Measurements from ENCODE around the gene TAGLN3. TPM values are rescaled to one million over a fixed set of nuclear protein-coding genes. Genes with fewer than 3 reads are reported as not detected.

TAGLN3 gene
- total and polyA plus RNA-seq, 2 experiments from 2014 or later = 0.61 TPM; not detected in 1

- H3K27ac ChIP-seq = no peak overlapping the region
- H2AFZ ChIP-seq = no peak overlapping the region
- no peak for DNase-seq
- in situ Hi-C loops (cut with MboI) = no loop called here
- H3K9ac ChIP-seq = no peak overlapping the region
- H3K36me3 ChIP-seq (ENCODE audit: low read depth) = no peaks in the 10 kb centered on the region
- H3K9me3 ChIP-seq (ENCODE audit: low read depth) = no peaks in the 10 kb centered on the region
- TF ChIP-seq EZH2phosphoT487 (IDR thresholded peaks at IDR 0.05; ENCODE audit: insufficient read depth, low read depth) (no peak), EZH2 (IDR thresholded peaks at IDR 0.05; ENCODE audit: insufficient read depth, poor library complexity, severe bottlenecking) (no peak)
- H3K27me3 ChIP-seq (replicated peaks; ENCODE audit: insufficient read depth) = no peaks in the 10 kb centered on the region; the same call in 1 of the 2 replicates
- H3K4me1 ChIP-seq (ENCODE audit: insufficient read depth) = peaks cover 10% of the 10 kb centered on the region
- H3K4me3 ChIP-seq = no peak overlapping the region
- WGBS, 2 experiments (ENCODE audit: low coverage in 1 of 2, low lambda C conversion rate in 2 of 2, missing lambda C conversion rate in 2 of 2) = 9 to 13% methylated on average over 1 of the region's 1 CpG
- no peaks in the 10 kb centered on the region for H3F3A ChIP-seq (ENCODE audit: insufficient read depth)
- H3K4me2 ChIP-seq (ENCODE audit: unreplicated experiment) = no peak overlapping the region
- no peaks in the 10 kb centered on the region for H4K20me1 ChIP-seq (ENCODE audit: insufficient read depth)
- H3K9me2 ChIP-seq (ENCODE audit: insufficient read depth) = no peaks in the 10 kb centered on the region
- H3K79me2 ChIP-seq (ENCODE audit: insufficient read depth) = no peaks in the 10 kb centered on the region
Measured at GRCh38 chr3:112053229-112053628, 54.5 kb downstream of the TAGLN3 start.

- Histone ChIP-seq H3K9me2 (ENCODE audit: insufficient read depth) (no peaks in the 10 kb centered on the region), H3F3A (ENCODE audit: insufficient read depth) (no peaks in the 10 kb centered on the region), H3K27ac (no peak overlapping the region), H3K4me2 (ENCODE audit: unreplicated experiment) (peak overlapping the region; percentile 40), H3K36me3 (ENCODE audit: low read depth) (no peaks in the 10 kb centered on the region), H4K20me1 (ENCODE audit: insufficient read depth) (no peaks in the 10 kb centered on the region), H3K4me3 (no peak overlapping the region), H3K79me2 (ENCODE audit: insufficient read depth) (no peaks in the 10 kb centered on the region), H3K27me3 (replicated peaks; ENCODE audit: insufficient read depth) (no peaks in the 10 kb centered on the region; the same call in 1 of the 2 replicates), H2AFZ (no peak overlapping the region), H3K9me3 (ENCODE audit: low read depth) (no peaks in the 10 kb centered on the region), H3K9ac (no peak overlapping the region), H3K4me1 (ENCODE audit: insufficient read depth) (peaks cover 17% of the 10 kb centered on the region)
- in situ Hi-C loops (cut with MboI) = no loop called here
- TF ChIP-seq EZH2 (IDR thresholded peaks at IDR 0.05; ENCODE audit: insufficient read depth, poor library complexity, severe bottlenecking) = no peak
- WGBS, 2 experiments (ENCODE audit: low coverage in 1 of 2, low lambda C conversion rate in 2 of 2, missing lambda C conversion rate in 2 of 2) = 61 to 64% methylated on average over 6 of the region's 6 CpGs
- peak; percentile 87 for DNase-seq
Measured at GRCh38 chr3:112056451-112056929, 57.8 kb downstream of the TAGLN3 start.

- Histone ChIP-seq H3F3A (ENCODE audit: insufficient read depth) (no peaks in the 10 kb centered on the region), H3K4me3 (no peak overlapping the region)
- WGBS, 2 experiments (ENCODE audit: low coverage in 1 of 2, low lambda C conversion rate in 2 of 2, missing lambda C conversion rate in 2 of 2) = 17 to 41% methylated on average over 1 of the region's 1 CpG
Measured at GRCh38 chr3:112059497-112059896, 60.8 kb downstream of the TAGLN3 start.

GRCh38 chr3:112061152-112061551 is 62.4 kb downstream of the TAGLN3 start:
- H2AFZ ChIP-seq = no peak overlapping the region
- peak; percentile 39 for DNase-seq
- H3K9me3 ChIP-seq (ENCODE audit: low read depth) = no peaks in the 10 kb centered on the region
- no peak overlapping the region for H3K4me2 ChIP-seq (ENCODE audit: unreplicated experiment)
- H3K4me1 ChIP-seq (ENCODE audit: insufficient read depth) = peaks cover 17% of the 10 kb centered on the region
- 36% methylated on average over 3 of the region's 3 CpGs for WGBS, 2 experiments (ENCODE audit: low coverage in 1 of 2, low lambda C conversion rate in 2 of 2, missing lambda C conversion rate in 2 of 2)
- no peak overlapping the region for H3K27ac ChIP-seq
- no peaks in the 10 kb centered on the region for H3K79me2 ChIP-seq (ENCODE audit: insufficient read depth)
- in situ Hi-C loops (cut with MboI) = no loop called here
- TF ChIP-seq EZH2phosphoT487 (IDR thresholded peaks at IDR 0.05; ENCODE audit: insufficient read depth, low read depth) (no peak), EZH2 (IDR thresholded peaks at IDR 0.05; ENCODE audit: insufficient read depth, poor library complexity, severe bottlenecking) (no peak)
- H4K20me1 ChIP-seq (ENCODE audit: insufficient read depth) = no peaks in the 10 kb centered on the region
- no peaks in the 10 kb centered on the region; the same call in 1 of the 2 replicates for H3K27me3 ChIP-seq (replicated peaks; ENCODE audit: insufficient read depth)
- no peak overlapping the region for H3K4me3 ChIP-seq
- no peaks in the 10 kb centered on the region for H3K9me2 ChIP-seq (ENCODE audit: insufficient read depth)
- no peak overlapping the region for H3K9ac ChIP-seq
- H3F3A ChIP-seq (ENCODE audit: insufficient read depth) = no peaks in the 10 kb centered on the region
- H3K36me3 ChIP-seq (ENCODE audit: low read depth) = no peaks in the 10 kb centered on the region

More at GRCh38 chr3:112059497-112059896, 60.8 kb downstream of the TAGLN3 start:
- Histone ChIP-seq H3K4me2 (ENCODE audit: unreplicated experiment) (no peak overlapping the region), H3K9me3 (ENCODE audit: low read depth) (no peaks in the 10 kb centered on the region), H2AFZ (no peak overlapping the region), H4K20me1 (ENCODE audit: insufficient read depth) (no peaks in the 10 kb centered on the region), H3K9me2 (ENCODE audit: insufficient read depth) (no peaks in the 10 kb centered on the region), H3K27ac (no peak overlapping the region), H3K4me1 (ENCODE audit: insufficient read depth) (peaks cover 19% of the 10 kb centered on the region), H3K9ac (no peak overlapping the region), H3K79me2 (ENCODE audit: insufficient read depth) (no peaks in the 10 kb centered on the region), H3K36me3 (ENCODE audit: low read depth) (no peaks in the 10 kb centered on the region), H3K27me3 (replicated peaks; ENCODE audit: insufficient read depth) (no peaks in the 10 kb centered on the region; the same call in 1 of the 2 replicates)
- in situ Hi-C loops (cut with MboI) = no loop called here
- no peak for DNase-seq
- no peak for TF ChIP-seq EZH2 (IDR thresholded peaks at IDR 0.05; ENCODE audit: insufficient read depth, poor library complexity, severe bottlenecking)
- TF ChIP-seq EZH2phosphoT487 (IDR thresholded peaks at IDR 0.05; ENCODE audit: insufficient read depth, low read depth) = no peak

Other genes with a start within 250 kb of the TAGLN3 start
- gene PHLDB2, start 139.7 kb upstream of the TAGLN3 start, total RNA-seq (2014; rRNA removed; shearing (Covaris generic)) = 60.6 and 63.9 TPM in 2 replicates
- 53.3 and 55.6 TPM in 2 replicates for gene PHLDB2, start 139.7 kb upstream of the TAGLN3 start, polyA plus RNA-seq (2016; fragmentation: Nextera tagmentation; extraction: Ambion mirVana)
- 20.9 and 26.4 TPM in 2 replicates for gene ABHD10, start 19.9 kb upstream of the TAGLN3 start, total RNA-seq (2014; rRNA removed; shearing (Covaris generic))
- gene ABHD10, start 19.9 kb upstream of the TAGLN3 start, polyA plus RNA-seq (2016; fragmentation: Nextera tagmentation; extraction: Ambion mirVana) = 25.4 and 26.5 TPM in 2 replicates
- gene TMPRSS7, start 35.8 kb downstream of the TAGLN3 start, total RNA-seq (2014; rRNA removed; shearing (Covaris generic)) = not detected in 2 replicates
- not detected in 2 replicates for gene TMPRSS7, start 35.8 kb downstream of the TAGLN3 start, polyA plus RNA-seq (2016; fragmentation: Nextera tagmentation; extraction: Ambion mirVana)
- gene C3orf52, start 87.5 kb downstream of the TAGLN3 start, total RNA-seq (2014; rRNA removed; shearing (Covaris generic)) = 1.3 and 3.5 TPM in 2 replicates
- 1.6 and 1.9 TPM in 2 replicates for gene C3orf52, start 87.5 kb downstream of the TAGLN3 start, polyA plus RNA-seq (2016; fragmentation: Nextera tagmentation; extraction: Ambion mirVana)
- not detected in 2 replicates for gene GCSAM, start 134.3 kb downstream of the TAGLN3 start, total RNA-seq (2014; rRNA removed; shearing (Covaris generic))
- gene GCSAM, start 134.3 kb downstream of the TAGLN3 start, polyA plus RNA-seq (2016; fragmentation: Nextera tagmentation; extraction: Ambion mirVana) = 0.19 and 0.20 TPM in 2 replicates